ENCODE data around the gene PTPRS. TPM values are rescaled to one million over a fixed set of nuclear protein-coding genes. Genes with fewer than 3 reads are reported as not detected.

PTPRS gene
- total RNA-seq, 6 experiments from 2014 or later: 78.4 to 102 (median 96.8) TPM

- Mint-ChIP-seq H3K4me3 (no peak overlapping the region), H3K36me3 (ENCODE audit: low read depth) (no peaks in the 10 kb centered on the region), H3K27me3 (ENCODE audit: insufficient read depth) (peaks cover 10% of the 10 kb centered on the region), H3K4me1 (ENCODE audit: low read depth) (peaks cover 7% of the 10 kb centered on the region), H3K9me3 (no peaks in the 10 kb centered on the region), H3K27ac (no peak overlapping the region)
- no peak for TF ChIP-seq CTCF (IDR thresholded peaks at IDR 0.05)
- no peak for DNase-seq
Observed at GRCh38 chr19:5313307-5313706, 27.3 kb downstream of the PTPRS start.

GRCh38 chr19:5312058-5312457, 28.6 kb downstream of the PTPRS start:
- no peak for TF ChIP-seq CTCF (IDR thresholded peaks at IDR 0.05)
- H3K27me3 Mint-ChIP-seq (ENCODE audit: insufficient read depth): peaks cover 10% of the 10 kb centered on the region
- DNase-seq: no peak
- peaks cover 7% of the 10 kb centered on the region for H3K4me1 Mint-ChIP-seq (ENCODE audit: low read depth)
- H3K36me3 Mint-ChIP-seq (ENCODE audit: low read depth): no peaks in the 10 kb centered on the region
- no peaks in the 10 kb centered on the region for H3K9me3 Mint-ChIP-seq
- no peak overlapping the region for H3K27ac Mint-ChIP-seq
- no peak overlapping the region for H3K4me3 Mint-ChIP-seq

GRCh38 chr19:5309438-5310204, 31.0 kb downstream of the PTPRS start:
- no peak for DNase-seq
- Mint-ChIP-seq H3K4me3 (no peak overlapping the region), H3K27me3 (ENCODE audit: insufficient read depth) (peaks cover 11% of the 10 kb centered on the region), H3K36me3 (ENCODE audit: low read depth) (no peaks in the 10 kb centered on the region), H3K27ac (no peak overlapping the region), H3K4me1 (ENCODE audit: low read depth) (peaks cover under 1% of the 10 kb centered on the region; the same call in 1 of the 2 replicates), H3K9me3 (no peaks in the 10 kb centered on the region)
- no peak for TF ChIP-seq CTCF (IDR thresholded peaks at IDR 0.05)

- DNase-seq: no peak
- Mint-ChIP-seq H3K27ac (no peak overlapping the region), H3K4me3 (no peak overlapping the region), H3K4me1 (ENCODE audit: low read depth) (no peaks in the 10 kb centered on the region), H3K27me3 (ENCODE audit: insufficient read depth) (peaks cover 12% of the 10 kb centered on the region), H3K9me3 (no peaks in the 10 kb centered on the region), H3K36me3 (ENCODE audit: low read depth) (no peaks in the 10 kb centered on the region)
- TF ChIP-seq CTCF (IDR thresholded peaks at IDR 0.05): no peak
Observed at GRCh38 chr19:5308451-5309437, 31.9 kb downstream of the PTPRS start.

- H3K9me3 Mint-ChIP-seq: no peaks in the 10 kb centered on the region
- peaks cover 12% of the 10 kb centered on the region for H3K27me3 Mint-ChIP-seq (ENCODE audit: insufficient read depth)
- TF ChIP-seq CTCF (IDR thresholded peaks at IDR 0.05): no peak
- H3K4me3 Mint-ChIP-seq: no peak overlapping the region
- no peaks in the 10 kb centered on the region for H3K36me3 Mint-ChIP-seq (ENCODE audit: low read depth)
- H3K4me1 Mint-ChIP-seq (ENCODE audit: low read depth): no peaks in the 10 kb centered on the region
- no peak for DNase-seq
- H3K27ac Mint-ChIP-seq: no peak overlapping the region
Observed at GRCh38 chr19:5307655-5308054, 33.0 kb downstream of the PTPRS start.
